GM18861 (cell line): ENCODE data around the gene CBY1.

Experiments used
- ATAC-seq: cut with Tn5 transposase; IDR thresholded peaks from one replicate; pipeline ENCODE4 v1.9.1; 2021; ENCODE audit not compliant: unreplicated experiment

Gene CBY1

DNA sequence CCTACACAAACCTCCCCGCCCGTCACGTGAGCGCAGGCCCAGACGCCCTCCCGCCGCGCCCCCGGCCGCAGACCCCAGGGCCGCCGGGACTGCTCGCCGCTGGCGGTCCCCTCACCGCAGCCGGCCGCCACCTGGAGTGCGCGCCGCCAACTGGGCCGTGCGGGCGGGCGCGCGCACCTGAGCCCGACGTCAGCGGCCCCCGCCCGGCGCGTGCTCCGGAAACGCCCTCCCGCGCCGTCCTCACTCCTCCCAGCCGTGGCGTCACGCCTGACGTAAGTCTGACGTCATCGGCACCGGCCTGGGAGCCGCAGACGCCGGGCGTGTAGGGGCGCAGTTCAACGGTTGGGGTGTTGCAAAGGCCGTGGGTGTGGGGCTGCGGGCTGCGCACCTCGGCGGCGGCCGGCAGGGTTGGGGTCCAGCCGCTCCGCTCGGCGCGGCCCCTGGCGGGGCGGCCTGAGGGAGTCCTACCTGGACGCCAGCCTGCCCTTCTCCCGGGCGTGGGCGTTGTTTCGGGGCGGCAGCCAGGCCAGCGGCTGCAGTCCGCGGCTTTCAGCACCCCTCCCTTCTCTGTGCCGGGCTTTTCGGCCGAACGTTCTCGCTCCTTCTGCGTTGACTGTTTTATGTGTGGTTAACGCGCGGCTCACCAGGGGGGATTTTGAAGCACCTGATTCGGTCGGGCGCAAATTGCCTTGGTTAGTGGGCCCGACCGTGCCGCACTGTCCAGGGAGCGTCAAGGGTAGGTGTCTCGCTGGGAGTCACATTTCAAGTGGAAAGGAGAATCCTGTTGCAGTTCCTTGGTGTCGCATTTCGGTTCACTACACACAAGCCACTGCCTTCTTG is 44.6 kb downstream of the CBY1 start, which contains the start of gene JOSD1:
JOSD1 (minus strand) TSS at position 155 of the 840 bp plus-strand sequence. CDS start 956 bp downstream, outside the sequence.
- ATAC-seq, result peak; percentile 25

DNA sequence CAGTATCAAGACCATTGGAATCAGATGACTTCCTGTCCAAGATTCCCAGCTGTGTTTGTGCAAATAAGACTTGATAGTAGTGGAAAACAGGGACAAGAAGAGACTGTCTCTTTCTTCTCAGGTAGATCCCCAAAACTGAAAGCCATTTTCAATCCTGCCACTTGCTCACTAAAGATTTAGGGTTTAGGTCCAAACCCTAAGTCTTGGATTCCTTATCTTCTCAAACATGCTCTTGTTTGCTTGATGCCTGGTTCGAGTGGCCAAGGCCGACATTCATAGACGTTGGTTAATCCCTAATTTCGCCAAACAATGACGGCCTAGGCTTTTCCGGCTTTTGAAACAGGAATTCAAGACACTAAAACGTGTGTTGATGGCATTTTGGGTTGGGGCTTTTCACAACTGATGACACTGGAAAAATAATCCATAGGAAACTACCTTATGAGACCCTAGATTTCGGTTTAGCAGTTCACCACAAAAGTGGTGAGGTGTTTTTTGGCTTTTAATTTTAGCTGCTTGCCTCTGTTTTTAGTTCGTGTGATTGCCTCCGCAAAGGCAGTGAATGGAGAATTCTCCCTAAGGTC is 48.3 kb downstream of the CBY1 start:
- no peak for ATAC-seq

DNA sequence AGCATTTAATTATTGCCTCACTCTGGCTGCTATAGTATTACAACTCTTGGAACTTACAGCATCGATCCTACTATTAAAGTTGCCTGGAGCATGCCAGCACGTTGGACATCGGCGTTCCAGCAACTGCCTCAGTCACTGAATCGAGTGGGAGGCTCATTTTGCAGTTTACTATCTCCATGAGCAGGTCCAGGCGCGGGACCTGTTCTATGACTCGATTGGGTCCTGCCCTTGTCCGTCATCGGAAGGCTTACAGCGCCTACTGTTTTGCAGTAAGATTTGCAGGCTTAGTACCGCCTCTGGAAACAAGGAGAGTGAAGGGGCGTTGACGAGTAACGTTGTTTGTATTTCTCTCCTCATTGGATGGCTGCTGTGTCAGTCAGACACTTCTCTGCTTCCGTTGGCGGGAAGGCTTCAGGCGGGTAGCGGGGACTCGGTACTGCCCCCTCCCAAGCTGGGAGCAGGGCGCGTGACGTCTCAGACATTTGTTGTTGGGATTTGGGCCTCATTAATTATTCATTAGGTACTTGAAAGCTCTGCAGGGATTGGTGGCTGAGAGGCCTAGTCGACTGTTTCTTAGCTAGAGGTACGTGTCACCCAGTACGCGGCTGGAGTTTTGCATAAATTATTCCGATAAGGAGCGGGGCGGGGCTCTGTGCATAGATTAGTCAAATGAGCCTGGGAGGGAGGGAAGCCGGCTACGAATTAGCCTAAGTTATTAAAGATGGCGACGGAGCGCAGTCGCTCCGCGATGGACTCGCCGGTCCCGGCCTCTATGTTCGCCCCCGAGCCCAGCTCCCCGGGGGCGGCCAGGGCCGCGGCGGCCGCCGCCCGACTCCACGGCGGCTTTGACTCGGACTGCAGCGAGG is 49.0 kb downstream of the CBY1 start, which contains the start of gene GTPBP1:
GTPBP1 (plus strand) TSS at position 710 of the 866 bp plus-strand sequence; CDS start at position 722, 12 bp downstream.
- ATAC-seq, result peak; percentile 66

DNA sequence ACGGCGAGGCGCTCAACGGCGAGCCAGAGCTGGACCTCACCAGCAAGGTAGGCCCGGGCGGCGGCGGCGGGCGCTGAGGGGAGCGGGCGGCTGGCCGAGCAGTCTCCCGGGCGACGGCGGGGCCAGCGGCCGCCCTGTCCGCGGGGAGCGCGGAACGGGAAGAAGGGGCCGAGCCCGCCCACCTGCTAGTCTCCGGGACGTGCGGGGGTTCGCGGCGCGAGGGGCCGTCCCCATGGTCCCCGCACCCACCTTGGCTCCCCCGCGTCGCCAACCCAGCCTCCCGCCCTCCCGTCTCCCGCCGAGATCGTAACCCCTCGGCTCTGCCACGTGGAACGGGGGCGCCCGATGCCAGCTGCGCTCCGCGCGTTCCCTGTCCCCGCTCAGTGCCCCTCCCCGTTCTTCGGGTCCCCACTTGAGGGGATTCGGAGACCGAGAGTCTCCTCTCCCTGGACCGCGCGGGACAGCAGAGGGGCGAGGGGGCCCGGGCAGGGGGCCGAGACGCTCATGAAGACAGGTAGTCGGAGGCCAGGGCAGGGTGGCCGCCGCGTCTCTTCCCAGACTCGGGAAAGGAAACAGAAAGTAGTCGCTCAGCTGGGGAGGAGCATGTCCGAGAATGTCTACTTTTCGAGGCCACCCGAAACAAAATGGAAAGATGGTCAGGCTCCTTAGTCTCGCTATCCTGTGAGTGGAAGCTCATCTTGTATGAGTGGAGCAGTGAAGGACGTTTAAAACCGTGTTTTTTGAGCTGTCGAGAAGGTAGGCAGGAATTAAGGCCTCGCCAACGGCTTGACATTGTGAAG is 49.9 kb downstream of the CBY1 start:
- ATAC-seq, result no peak

DNA sequence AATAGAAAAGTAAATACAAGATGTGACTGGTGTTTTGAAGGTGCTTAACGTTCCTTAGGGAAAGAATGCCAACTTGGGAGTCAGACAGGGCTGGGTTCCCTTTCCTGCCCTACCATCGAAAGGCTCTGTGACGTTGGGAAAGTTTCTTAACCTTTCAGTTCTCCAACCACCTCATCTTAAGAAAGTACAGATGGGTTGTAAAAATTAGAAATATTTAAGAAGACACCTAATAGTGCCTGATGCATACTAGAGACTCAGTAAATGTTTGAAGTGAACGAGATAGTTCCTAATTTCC is 50.4 kb downstream of the CBY1 start:
- no peak for ATAC-seq

DNA sequence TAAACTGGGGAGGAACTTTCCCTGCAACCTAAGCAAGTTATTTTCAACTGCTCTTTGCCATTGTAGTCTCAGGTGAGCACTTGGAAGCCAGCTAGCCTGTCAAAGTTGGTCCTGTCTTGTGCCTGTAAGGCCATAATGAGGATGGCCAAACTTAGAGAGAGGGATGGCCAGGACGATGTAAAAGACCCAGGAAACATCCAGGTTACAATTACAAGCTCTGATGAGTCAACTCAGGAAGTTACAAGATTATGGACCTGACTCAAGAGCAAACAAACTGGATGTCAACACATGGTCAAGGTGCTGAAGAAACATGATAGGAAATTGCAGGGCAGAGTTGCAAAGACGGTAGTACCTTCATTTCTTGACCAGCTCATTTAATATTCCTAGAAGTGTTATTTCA is 50.9 kb downstream of the CBY1 start:
- ATAC-seq, result no peak

DNA sequence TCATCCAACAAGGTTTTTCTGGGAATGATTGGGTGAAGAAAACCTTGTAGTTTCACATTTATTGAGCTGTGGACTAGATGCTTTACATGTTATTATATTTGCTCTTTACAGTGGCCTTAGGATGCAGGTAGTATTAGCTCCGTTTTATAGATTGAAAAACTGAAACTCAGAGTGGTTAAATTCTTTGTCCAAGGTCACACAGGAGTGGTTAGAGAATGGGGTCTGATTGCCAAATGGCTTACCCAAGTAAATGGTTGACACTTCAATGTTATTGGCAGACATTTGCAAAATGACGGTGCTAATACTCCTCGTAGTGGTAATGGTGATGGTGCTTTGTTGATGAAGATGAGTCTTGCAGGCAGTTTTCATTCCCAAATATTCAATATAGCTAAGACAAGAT is 51.5 kb downstream of the CBY1 start:
- ATAC-seq, result no peak

DNA sequence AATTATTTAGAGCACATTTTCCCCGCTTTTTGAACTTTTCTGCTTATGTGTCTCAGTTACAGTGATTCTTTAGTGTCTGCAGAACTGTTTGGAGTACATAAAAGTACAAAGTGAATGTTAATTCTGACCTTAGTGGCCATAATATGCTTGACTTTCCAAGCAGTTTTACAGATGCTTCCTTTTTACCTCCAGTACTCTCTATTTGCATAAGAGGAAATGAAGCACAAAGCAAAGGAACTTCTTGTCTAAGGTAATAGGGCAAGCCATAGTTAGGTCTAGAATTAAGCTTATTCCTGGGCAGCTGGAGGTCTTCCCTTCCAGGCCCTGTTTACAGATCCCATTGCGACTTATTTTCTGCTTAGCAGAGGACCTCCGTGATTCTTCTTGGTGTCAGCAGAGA is 52.9 kb downstream of the CBY1 start:
- no peak for ATAC-seq

DNA sequence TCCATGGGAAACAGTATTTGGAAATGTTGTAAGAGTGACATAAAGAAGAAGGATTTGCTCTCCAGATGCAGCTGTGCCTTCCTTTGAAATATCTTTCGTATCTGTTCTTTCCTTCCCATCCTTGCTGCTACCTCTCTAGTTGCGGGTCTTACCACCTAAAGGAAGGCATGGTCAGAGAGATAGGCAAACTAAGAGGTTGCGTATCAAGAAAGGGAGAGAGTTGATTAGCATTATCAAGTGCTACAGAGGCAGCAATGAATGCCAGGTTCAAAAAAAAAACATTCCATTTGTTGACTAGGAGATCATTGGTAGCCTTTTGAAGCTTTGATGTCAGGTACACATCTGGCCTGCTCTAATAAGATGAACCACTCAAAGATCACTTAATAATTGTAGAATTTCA is 53.9 kb downstream of the CBY1 start:
- ATAC-seq, result no peak

DNA sequence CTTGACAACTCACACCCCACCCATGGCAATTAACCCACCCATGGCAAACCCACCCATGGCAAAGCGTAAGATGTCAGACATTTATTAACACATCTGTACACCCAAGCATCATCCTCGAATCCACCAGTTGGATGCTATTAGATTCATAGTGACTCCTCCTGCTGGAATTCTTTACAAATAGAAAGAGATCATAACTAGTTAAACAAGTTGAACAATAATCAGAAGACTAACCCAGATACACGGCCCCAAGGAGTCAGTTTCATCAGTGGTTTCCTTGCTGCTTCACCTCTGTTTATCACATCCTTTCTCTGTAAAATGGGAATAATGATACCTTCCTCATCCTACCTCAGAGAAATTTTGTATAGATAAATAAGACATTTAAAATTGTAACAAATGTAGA is 54.4 kb downstream of the CBY1 start:
- no peak for ATAC-seq

DNA sequence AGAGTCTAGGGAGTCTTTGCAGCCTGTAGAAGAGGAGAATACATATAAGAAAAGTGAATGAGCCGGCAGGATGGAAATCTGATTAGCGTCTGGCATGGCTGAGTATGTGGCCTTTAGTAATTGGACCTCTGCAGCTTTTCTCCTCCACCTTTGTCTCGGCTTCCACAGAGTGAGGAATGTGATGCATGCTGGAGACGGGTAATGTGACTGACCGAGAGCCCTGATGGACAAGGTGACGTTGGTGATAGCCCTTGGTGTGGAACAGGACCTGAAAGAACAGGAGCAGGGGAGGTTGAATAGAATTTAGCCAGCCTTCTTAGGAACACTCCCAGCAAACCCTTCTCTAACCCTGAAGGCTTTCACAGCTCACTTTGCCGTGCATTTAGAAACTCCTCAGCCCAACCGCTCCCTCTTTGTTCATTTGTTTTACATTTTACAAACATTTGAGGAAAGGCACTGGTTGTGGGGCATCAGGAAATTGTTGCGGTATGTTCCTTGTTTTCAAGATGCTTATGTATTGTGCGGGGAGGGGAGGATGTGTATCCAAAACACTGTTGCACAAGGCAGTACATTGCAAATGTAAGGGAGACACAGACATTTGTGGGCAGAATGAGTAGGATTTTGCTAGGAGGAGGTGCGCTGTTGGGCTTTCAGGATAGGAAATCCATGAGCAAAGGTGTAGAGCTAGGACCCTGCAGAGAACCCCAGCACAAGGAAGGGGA is 56.2 kb downstream of the CBY1 start:
- ATAC-seq, result no peak

DNA sequence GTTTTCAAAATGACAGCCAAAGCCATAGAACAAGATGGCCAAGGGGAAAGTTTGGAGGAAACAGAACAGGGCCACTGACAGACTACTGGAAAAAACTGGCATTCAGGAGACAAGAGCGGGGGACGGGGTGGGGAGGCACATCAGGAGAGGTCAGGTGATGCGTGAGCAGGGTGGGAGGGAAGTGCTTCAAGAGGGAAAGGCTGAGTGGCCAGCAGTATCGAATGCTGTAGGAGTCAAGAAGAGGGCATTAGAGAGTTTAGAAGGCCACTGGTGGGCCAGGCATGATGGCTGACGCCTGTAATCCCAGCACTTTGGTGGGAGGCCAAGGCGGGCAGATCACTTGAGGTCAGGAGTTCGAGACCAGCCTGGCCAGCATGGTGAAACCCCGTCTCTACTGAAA is 57.5 kb downstream of the CBY1 start:
- no peak for ATAC-seq

DNA sequence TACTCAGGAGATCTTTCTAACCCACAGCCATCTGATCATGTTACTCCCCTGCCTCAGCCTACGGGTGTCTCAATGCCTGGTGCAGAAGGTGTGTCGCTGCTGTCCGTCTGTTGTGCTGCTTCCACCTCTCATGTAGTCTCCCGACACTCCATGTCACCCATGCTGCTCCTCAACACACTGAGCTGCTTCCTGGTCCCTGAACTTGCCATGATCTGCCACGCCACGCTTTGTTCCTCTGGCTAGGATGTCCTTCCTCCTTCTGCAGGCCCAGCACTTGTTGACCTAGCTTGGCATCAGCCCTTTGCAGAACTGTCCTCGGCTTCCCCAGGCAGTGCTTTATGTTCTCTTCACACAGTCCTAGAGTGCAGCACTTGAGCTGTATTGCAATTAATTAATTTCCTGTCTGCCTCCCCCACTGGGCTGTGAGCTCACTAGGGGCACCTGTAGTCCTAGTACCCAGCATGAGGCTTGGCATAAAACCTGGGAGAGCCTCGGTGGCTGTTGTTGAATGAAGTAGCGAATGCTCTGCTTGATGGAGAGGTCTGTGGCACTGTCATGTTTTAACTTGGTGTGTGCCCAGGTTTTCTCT is 58.8 kb downstream of the CBY1 start:
- no peak for ATAC-seq

DNA sequence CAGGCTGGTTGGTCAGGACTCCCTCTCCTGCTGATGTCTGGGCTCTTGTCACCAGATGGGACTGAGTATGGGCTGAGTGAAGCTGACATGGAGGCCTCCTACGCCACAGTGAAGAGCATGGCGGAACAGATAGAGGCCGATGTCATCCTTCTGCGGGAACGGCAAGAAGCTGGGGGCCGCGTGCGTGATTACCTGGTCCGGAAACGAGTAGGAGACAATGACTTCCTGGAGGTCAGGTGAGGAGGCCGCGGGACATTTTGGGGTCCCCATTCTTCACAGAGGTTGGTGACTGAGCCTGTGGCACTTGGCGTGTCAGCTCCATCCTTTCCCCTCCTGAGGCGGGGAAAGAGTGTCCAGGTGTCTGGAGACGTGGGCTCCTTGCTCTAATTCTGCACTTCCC is 59.4 kb downstream of the CBY1 start:
- no peak for ATAC-seq

DNA sequence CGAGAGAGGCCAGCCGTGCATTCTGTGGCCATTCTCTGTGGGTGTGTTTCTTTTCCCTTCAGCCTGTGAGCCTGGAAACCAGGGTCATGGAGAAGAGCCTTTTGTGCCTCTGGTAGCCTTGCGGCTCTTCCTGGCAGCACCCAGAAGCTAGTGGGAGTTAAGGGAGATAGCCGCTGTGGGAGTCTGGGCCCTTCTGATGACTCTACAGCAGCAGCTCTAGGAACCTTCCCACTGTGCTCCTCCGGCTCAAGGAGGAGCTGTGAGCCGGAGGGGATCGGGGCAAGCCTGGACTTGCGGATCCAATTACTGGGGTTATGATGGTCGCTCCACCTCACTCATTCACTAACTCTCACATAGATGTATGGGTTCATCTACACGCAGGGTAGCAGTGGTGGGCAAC is 59.8 kb downstream of the CBY1 start:
- no peak for ATAC-seq

DNA sequence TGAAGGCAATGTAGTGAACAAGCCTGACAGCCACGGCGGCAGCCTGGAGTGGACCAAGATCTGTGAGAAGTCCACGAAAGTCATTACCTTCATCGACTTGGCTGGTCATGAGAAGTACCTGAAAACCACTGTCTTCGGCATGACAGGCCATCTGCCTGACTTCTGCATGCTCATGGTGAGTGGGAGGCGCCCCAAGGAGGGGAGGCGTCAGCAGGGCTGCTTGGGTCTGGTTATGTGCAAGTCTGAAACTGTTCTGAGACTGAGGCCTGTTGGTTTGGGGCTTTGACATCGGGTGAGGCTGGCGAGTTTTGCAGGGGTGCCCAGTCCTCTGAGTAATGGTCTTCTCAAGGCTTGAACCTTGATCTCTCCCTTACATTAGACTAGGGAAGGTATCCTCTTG is 60.4 kb downstream of the CBY1 start:
- no peak for ATAC-seq

DNA sequence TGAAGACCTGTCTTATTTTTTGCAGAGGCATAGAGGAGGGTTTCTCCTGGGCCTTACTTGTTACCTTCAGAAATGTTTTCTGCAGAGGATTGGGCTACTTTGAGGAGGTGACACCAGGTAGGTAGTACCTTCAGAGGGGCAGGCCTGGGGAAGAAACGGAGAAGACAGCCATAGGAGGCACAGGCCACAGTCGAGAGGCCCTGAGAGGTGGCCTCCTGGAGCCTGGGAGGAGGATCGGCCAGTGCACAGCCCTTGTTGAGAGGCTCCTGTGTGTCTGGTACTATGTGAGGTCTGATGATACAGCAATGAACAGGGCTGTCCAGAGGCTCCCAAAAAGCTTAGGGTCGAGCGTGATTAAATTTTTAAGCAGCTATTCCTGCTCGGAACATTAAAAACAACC is 60.8 kb downstream of the CBY1 start:
- ATAC-seq, result no peak

DNA sequence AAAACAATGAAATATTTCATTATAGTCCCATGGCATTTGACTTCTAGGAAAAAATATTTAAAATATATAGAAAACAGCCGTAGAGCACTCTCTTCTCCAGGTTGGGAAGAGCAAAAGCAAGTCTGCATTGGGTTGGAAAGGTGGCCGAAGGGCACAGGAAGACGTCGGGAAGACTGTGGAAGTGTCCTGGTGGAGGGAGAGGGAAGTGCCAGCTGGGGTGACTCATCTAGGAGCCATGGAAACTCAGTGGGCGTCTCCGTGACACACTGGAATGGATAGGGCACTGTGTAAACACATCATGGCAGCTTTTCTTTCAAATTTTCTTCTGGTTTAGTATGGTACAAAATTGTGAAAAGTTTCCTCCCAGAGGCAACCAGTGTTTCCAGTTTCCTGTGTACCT is 62.0 kb downstream of the CBY1 start:
- no peak for ATAC-seq

DNA sequence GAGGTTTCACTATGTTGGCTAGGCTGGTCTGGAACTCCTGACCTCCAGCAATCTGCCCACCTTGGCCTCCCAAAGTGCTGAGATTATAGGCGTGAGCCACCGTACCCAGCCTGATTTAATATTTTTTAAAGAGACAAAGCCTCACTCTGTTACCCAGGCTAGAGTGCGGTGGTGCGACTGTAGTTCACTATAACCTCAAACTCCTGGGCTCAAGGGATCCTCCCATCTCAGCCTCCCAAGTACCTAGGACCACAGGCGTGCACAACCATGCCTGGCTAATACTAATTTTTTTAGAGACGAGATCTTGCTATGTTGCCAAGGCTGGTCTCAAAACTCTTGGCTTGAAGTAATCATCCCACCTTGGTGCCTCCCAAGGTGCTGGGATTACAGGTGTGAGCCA is 62.8 kb downstream of the CBY1 start:
- ATAC-seq, result no peak

DNA sequence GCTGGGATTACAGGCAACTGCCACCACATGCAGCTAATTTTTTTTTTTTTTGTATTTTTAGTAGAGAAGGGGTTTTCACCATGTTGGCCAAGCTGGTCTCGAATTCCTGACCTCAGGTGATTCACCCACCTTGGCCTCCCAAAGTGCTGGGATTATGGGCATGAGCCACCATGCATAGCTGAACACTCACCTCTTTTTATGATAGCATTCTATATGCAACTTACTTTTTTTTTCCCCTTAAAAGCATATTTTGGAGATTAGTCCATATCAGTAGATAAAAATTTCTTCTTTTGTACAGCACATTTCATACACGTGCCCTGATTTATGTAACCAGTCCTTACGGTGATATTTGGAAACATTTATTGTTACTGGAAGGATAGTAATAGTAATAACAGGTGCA is 63.9 kb downstream of the CBY1 start:
- ATAC-seq, result no peak
